PC-9 (cell line): ENCODE data around the gene FIBCD1. TPM values are rescaled to one million over a fixed set of nuclear protein-coding genes. Genes with fewer than 3 reads are reported as not detected.

Experiments used
- BruUV-seq: library from RNA; stranded (reverse); fragments of 400-500 nt; replicated peaks from 2 replicates; lab custom pipeline; 2021; lab: Mats Ljungman, UMichigan
- CTCF ChIA-PET: fragments of 300-600 bp; sonication (Branson Sonifier 250); formaldehyde crosslinking; loops from one replicate; lab custom pipeline; 2022; ENCODE audit warnings: antibody characterized with exemption; lab: Charles Lee
- POLR2A ChIA-PET: fragments of 300-600 bp; sonication (Branson Sonifier 250); formaldehyde crosslinking; loops from one replicate; lab custom pipeline; 2022; ENCODE audit warnings: antibody characterized with exemption; ENCODE audit not compliant: unreplicated experiment; lab: Charles Lee
- DNase-seq, 2 experiments: peaks; one replicate each; pipeline versions ENCODE4 v3.0.0 to v3.0.0-alpha.2; 2015 to 2022; ENCODE audit warnings: mixed read lengths in 1 of 2
- H2AFZ ChIP-seq: fragments of 200-600 bp; sonication (generic); 2 replicates; pipeline ENCODE4 v1.8.1; 2017; ENCODE audit warnings: antibody characterized with exemption
- H3F3A ChIP-seq: fragments of 200-600 bp; sonication (generic); 2 replicates; pipeline ENCODE4 v1.8.1; 2017; ENCODE audit warnings: antibody characterized with exemption, mild to moderate bottlenecking, low read depth; ENCODE audit not compliant: insufficient read depth
- H3K27ac ChIP-seq: fragments of 200-600 bp; sonication (generic); 2 replicates; pipeline ENCODE4 v1.6.1; 2016; ENCODE audit warnings: mixed run types
- H3K27me3 ChIP-seq: fragments of 200-600 bp; sonication (generic); 2 replicates; pipeline ENCODE4 v1.6.1; 2016; ENCODE audit warnings: low read depth, mixed run types; ENCODE audit not compliant: insufficient read depth
- H3K36me3 ChIP-seq: fragments of 200-600 bp; sonication (generic); 2 replicates; pipeline ENCODE4 v1.6.1; 2016; ENCODE audit warnings: low read depth, mixed run types
- H3K4me1 ChIP-seq: fragments of 200-600 bp; sonication (generic); replicated peaks from 2 replicates; pipeline ENCODE4 v1.6.1; 2016; ENCODE audit warnings: mixed run types; ENCODE audit not compliant: insufficient read depth
- H3K4me2 ChIP-seq: fragments of 200-600 bp; sonication (generic); 2 replicates; pipeline ENCODE4 v1.6.1; 2017; ENCODE audit warnings: mixed run types
- H3K4me3 ChIP-seq: fragments of 200-600 bp; sonication (generic); 2 replicates; pipeline ENCODE4 v1.6.1; 2016; ENCODE audit warnings: mixed run types
- H3K79me2 ChIP-seq: fragments of 200-600 bp; sonication (generic); 2 replicates; pipeline ENCODE4 v1.6.1; 2017; ENCODE audit warnings: low read depth, mixed run types
- H3K9me2 ChIP-seq: fragments of 200-600 bp; sonication (generic); 2 replicates; pipeline ENCODE4 v1.8.1; 2017; ENCODE audit warnings: mild to moderate bottlenecking; ENCODE audit not compliant: insufficient read depth
- H3K9me3 ChIP-seq: fragments of 200-600 bp; sonication (generic); 2 replicates; pipeline ENCODE4 v1.8.1; 2016; ENCODE audit warnings: low read depth; ENCODE audit not compliant: insufficient read depth
- H4K20me1 ChIP-seq: fragments of 200-600 bp; sonication (generic); 2 replicates; pipeline ENCODE4 v1.8.1; 2017; ENCODE audit not compliant: insufficient read depth
- CTCF ChIP-seq: fragments of 200-600 bp; sonication (generic); conservative IDR thresholded peaks from 2 replicates; pipeline ENCODE4 v1.6.1; 2017; ENCODE audit warnings: mixed run types, antibody characterized with exemption, mild to moderate bottlenecking, moderate library complexity
- EZH2 ChIP-seq: fragments of 200-600 bp; sonication (generic); IDR thresholded peaks from 2 replicates; pipeline ENCODE4 v1.8.0; 2017; ENCODE audit warnings: antibody characterized with exemption, low read depth
- intact Hi-C: fragments of 100-400 bp; cut with micrococcal nuclease; formaldehyde crosslinking; loops from one replicate; pipeline ENCODE4 v1.10.0; 2022; ENCODE audit not compliant: unreplicated experiment
- total RNA-seq: library from RNA; stranded (reverse); gene quantifications from 2 replicates; pipeline ENCODE4 v1.2.3, GENCODE V29; 2021

The FIBCD1 gene
- total RNA-seq, 1 experiment from 2014 or later, result 2.7 TPM

DNA sequence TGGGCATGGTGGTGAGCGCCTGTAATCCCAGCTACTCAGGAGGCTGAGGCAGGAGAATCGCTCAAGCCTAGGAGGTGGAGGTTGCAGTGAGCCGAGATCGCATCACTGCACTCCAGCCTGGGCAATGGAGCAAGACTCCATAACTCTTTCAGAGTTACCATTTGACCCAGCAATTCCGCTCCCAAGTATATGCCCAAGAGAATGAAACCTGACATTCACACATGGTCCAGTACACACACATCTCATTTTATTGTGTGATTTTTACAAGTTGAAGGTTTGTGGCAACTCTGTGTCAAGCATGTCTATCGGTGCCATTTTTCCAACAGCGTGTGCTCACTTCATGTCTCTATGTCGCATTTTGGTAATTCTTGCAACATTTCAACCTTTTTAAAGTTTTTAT lies 24.9 kb upstream of the FIBCD1 start:
- Histone ChIP-seq H3F3A (peaks cover 4% of the 10 kb centered on the region; the same call in 1 of the 2 replicates), H2AFZ (no peak overlapping the region), H3K79me2 (no peaks in the 10 kb centered on the region), H3K4me1 (peaks cover 21% of the 10 kb centered on the region), H3K36me3 (no peaks in the 10 kb centered on the region), H3K4me3 (no peak overlapping the region), H3K27me3 (no peaks in the 10 kb centered on the region), H3K9me2 (no peaks in the 10 kb centered on the region; the same call in 1 of the 2 replicates), H3K4me2 (0 out of 2 replicates have a peak overlapping the region, but pooled peaks have one; percentile 19), H4K20me1 (no peaks in the 10 kb centered on the region), H3K9me3 (no peaks in the 10 kb centered on the region), H3K27ac (no peak overlapping the region)
- ChIA-PET POLR2A (no interaction called here), CTCF (no interaction called here)
- TF ChIP-seq CTCF (no peak), EZH2 (no peak)
- no TSS peak for BruUV-seq
- intact Hi-C loops, result no loop called here
- no peak for DNase-seq

DNA sequence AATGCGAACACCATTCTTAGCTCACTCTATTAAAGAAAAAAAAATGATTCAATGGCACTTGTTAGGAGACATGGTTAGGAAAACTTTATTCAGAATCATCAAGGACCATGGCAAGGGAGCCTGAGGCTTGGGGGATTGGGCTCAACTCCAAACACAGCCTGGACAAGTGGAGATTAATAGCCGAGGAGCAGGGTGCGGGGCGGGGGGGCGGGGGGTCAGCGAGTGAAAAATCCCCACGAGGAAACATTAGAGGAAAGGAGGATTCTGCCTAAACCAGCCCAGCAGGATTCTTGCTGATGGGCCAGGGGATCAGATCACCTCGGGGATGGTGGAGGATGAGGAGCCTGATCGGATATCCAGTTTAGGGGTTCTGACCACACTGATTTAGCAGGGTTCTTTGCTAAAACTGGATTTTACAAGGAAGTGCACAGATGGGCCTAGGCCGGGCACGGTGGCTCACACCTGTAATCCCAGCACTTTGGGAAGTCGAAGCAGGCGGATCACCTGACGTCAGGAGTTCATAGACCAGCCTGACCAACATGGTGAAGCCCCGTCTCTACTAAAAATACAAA lies 24.4 kb upstream of the FIBCD1 start:
- ChIA-PET CTCF (interaction anchor here (0.6 to 1.2 kb wide), 2 partner anchors 17 to 22 kb away, joined by 3 read pairs; no protein-coding TSS in a partner anchor), POLR2A (interaction anchor here (0.8 kb wide), 1 partner anchor 1204 kb away, joined by 13 read pairs; no protein-coding TSS in a partner anchor)
- Histone ChIP-seq H3F3A (peaks cover 4% of the 10 kb centered on the region; the same call in 1 of the 2 replicates), H3K9me2 (no peaks in the 10 kb centered on the region; the same call in 1 of the 2 replicates), H3K27ac (no peak overlapping the region), H3K4me3 (no peak overlapping the region), H3K79me2 (no peaks in the 10 kb centered on the region), H4K20me1 (no peaks in the 10 kb centered on the region), H3K36me3 (no peaks in the 10 kb centered on the region), H3K27me3 (no peaks in the 10 kb centered on the region), H3K4me2 (peak overlapping the region; percentile 48), H3K9me3 (no peaks in the 10 kb centered on the region), H3K4me1 (peaks cover 21% of the 10 kb centered on the region), H2AFZ (no peak overlapping the region)
- no TSS peak for BruUV-seq
- intact Hi-C loops, result no loop called here
- DNase-seq, result peak in 1 of 2 experiments; percentile 37
- TF ChIP-seq EZH2 (no peak), CTCF (no peak)

DNA sequence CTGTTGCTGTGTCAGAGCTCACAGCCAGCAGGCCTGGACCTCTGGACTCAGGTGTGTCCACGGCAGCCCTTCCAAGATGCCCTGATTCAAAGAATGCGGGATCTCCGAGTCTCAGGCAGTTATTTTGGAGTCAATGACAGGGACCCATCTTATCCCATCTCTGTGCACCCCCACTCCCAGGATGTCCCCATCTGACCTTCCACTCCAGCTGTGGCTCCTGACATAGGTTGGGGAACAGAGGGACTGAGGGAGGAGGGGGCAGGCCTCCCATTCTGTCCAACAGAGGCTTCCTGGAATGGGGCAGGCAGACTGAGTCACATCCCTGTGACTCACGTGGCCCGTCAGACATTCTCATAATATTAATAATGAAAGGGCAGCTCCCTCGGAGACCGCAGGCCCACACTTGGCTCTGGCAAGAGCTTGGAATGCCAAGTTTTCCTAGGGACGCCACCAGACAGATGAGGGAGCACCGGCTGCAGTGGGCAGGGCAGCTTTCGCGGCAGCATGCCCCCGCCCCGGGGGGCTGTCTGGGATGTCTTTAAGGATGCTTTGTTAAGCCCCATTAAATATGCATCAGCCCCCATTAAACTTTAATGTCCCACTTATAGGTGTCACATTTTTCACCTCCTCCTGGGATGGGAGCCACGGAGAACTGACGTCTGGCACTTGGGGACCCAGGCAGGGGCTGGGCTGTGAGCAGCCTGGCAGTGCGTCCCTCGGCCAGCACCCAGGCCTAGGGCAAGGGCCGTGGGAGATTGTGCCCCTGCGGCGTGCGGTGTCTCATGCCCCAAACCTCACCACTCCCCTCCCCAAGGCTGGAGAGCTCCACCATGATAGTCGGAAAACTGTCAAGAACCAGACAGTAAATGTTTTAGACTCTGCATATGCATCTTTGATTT lies 23.6 kb upstream of the FIBCD1 start:
- H2AFZ ChIP-seq, result no peak overlapping the region

More for the DNA sequence above, 23.6 kb upstream of the FIBCD1 start:
- no TSS peak for BruUV-seq
- POLR2A ChIA-PET, result interaction anchor here (0.5 to 0.8 kb wide), 3 partner anchors 781 to 1203 kb away, joined by 7 to 13 read pairs (median 7); no protein-coding TSS in a partner anchor
- intact Hi-C loops, result loop anchor here (1.0 kb wide), 1 partner anchor 15 kb away; no protein-coding TSS in a partner anchor
- Histone ChIP-seq H3K4me2 (peak overlapping the region; percentile 48), H3K4me3 (no peak overlapping the region), H3K27me3 (peaks cover 6% of the 10 kb centered on the region; the same call in 1 of the 2 replicates), H3K4me1 (peaks cover 21% of the 10 kb centered on the region), H3K9me3 (no peaks in the 10 kb centered on the region), H3K27ac (no peak overlapping the region), H3F3A (peaks cover 4% of the 10 kb centered on the region; the same call in 1 of the 2 replicates), H3K36me3 (no peaks in the 10 kb centered on the region), H4K20me1 (no peaks in the 10 kb centered on the region), H3K79me2 (no peaks in the 10 kb centered on the region), H3K9me2 (no peaks in the 10 kb centered on the region; the same call in 1 of the 2 replicates)
- TF ChIP-seq EZH2 (no peak), CTCF (no peak)
- peak; percentile 84 to 88 for DNase-seq
- CTCF ChIA-PET, result interaction anchor here (0.6 to 1.2 kb wide), 3 partner anchors 16 to 293 kb away, joined by 3 to 6 read pairs (median 3); no protein-coding TSS in a partner anchor
